Parathyroid adenoma (tissue), 2 donors: ENCODE data around the gene SENP7.

Source experiments
- H2AFZ ChIP-seq: fragments of 300-600 bp; sonication (generic); one replicate; pipeline ENCODE4 v1.7.0; 2017; ENCODE audit warnings: antibody characterized with exemption, mild to moderate bottlenecking
- H3K27ac ChIP-seq: fragments of 300-600 bp; sonication (generic); one replicate; pipeline ENCODE4 v1.7.0; 2017
- H3K27me3 ChIP-seq: fragments of 300-600 bp; sonication (generic); one replicate; pipeline ENCODE4 v1.7.0; 2017; ENCODE audit warnings: low read length; ENCODE audit not compliant: control insufficient read depth, insufficient read depth
- H3K36me3 ChIP-seq: fragments of 300-600 bp; sonication (generic); one replicate; pipeline ENCODE4 v1.7.0; 2017; ENCODE audit warnings: low read length; ENCODE audit not compliant: control insufficient read depth, insufficient read depth
- H3K4me1 ChIP-seq: fragments of 300-600 bp; sonication (generic); one replicate; pipeline ENCODE4 v1.7.0; 2017; ENCODE audit warnings: control low read depth
- H3K4me2 ChIP-seq: fragments of 300-600 bp; sonication (generic); one replicate; pipeline ENCODE4 v1.7.0; 2017; ENCODE audit warnings: low read length
- H3K4me3 ChIP-seq: fragments of 300-600 bp; sonication (generic); one replicate; pipeline ENCODE4 v1.7.0; 2017; ENCODE audit warnings: low read depth, low read length
- H3K79me2 ChIP-seq: fragments of 300-600 bp; sonication (generic); one replicate; pipeline ENCODE4 v1.7.0; 2017; ENCODE audit warnings: control low read depth
- H3K9ac ChIP-seq: fragments of 300-600 bp; sonication (generic); one replicate; pipeline ENCODE4 v1.7.0; 2017; ENCODE audit warnings: mild to moderate bottlenecking
- H3K9me3 ChIP-seq: fragments of 300-600 bp; sonication (generic); one replicate; pipeline ENCODE4 v1.7.0; 2017; ENCODE audit warnings: low read length; ENCODE audit not compliant: control insufficient read depth
- TF ChIP-seq, protein P1 (sequence below): fragments of 300-600 bp; sonication (generic); IDR thresholded peaks from one replicate; pipeline ENCODE4 v1.7.0; 2017; ENCODE audit warnings: antibody characterized with exemption, mild to moderate bottlenecking
- donor health status: primary hyperparathyroidism.

Gene SENP7

DNA sequence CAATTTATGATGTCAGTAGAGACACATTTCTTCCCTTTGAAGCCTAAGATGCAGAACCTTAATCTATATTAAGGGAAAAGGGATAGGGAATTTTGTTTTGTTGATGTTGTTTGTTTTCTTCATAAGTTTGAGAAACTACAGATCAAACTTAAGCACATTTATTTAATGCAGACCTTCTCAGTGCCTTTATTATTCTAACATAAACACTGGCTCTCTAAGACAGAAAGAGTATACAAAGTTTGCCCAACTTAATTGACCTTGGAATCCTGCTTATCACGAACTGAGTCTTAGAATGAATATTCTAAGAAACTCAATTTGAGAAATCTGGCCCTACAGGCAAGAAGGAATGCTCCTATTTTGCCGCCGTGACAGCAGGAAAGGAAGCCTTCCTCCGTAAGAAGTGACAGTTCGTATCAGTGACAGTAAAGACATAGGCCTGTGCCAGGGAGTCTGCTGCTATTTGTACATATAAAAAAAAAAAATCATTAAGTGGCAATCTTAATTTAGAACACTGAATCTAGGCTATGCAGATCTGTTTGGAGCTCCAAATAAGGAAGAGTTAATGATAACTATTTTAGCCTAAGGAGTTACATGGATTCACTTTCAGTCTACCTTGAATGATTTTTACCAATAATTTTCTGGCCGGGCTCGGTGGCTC is 183.9 kb downstream of the SENP7 start:
- no peaks in the 10 kb centered on the region for H3K36me3 ChIP-seq
- no peak overlapping the region for H3K27ac ChIP-seq

DNA sequence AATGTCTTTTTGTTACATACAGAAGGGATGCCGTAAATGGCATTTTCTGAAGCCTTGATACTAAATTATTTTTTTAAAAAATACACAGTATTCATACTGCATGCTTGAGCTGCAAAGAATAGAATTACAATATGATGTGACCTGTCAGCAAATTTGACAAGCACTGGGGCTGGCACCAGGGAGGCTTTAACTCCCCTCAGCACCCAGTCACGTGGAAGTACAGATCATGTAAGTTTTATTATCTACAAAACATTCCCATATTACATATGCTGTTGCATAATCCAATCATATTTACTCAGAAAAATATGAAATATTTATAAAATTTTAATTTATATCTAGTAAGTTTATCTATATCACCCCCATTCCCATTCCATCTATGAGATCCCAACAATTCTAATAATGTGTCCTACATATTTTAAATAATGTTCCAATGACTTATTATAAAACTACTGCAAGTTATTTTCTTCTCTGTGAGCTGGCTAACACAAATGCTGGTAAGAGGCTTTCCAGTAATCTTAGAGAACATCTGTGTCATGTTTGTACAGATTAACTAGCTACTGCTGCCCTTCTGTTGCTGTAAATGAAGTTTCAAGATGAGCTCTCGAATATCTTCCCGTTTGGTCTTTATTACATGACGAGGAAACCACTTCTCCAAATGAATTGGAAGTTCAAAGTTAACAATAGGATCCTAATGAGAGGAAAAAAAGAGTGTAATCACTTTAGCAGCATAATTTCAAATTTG is 187.4 kb downstream of the SENP7 start:
- no peaks in the 10 kb centered on the region for H3K4me1 ChIP-seq
- H3K27ac ChIP-seq = no peak overlapping the region
- H3K4me2 ChIP-seq = no peak overlapping the region
- no peaks in the 10 kb centered on the region for H3K27me3 ChIP-seq
- H3K9me3 ChIP-seq = no peaks in the 10 kb centered on the region
- H3K9ac ChIP-seq = no peak overlapping the region
- TF ChIP-seq, protein P1, sequence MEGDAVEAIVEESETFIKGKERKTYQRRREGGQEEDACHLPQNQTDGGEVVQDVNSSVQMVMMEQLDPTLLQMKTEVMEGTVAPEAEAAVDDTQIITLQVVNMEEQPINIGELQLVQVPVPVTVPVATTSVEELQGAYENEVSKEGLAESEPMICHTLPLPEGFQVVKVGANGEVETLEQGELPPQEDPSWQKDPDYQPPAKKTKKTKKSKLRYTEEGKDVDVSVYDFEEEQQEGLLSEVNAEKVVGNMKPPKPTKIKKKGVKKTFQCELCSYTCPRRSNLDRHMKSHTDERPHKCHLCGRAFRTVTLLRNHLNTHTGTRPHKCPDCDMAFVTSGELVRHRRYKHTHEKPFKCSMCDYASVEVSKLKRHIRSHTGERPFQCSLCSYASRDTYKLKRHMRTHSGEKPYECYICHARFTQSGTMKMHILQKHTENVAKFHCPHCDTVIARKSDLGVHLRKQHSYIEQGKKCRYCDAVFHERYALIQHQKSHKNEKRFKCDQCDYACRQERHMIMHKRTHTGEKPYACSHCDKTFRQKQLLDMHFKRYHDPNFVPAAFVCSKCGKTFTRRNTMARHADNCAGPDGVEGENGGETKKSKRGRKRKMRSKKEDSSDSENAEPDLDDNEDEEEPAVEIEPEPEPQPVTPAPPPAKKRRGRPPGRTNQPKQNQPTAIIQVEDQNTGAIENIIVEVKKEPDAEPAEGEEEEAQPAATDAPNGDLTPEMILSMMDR = no peak
- no peak overlapping the region for H3K4me3 ChIP-seq
- no peaks in the 10 kb centered on the region for H3K36me3 ChIP-seq
- no peaks in the 10 kb centered on the region for H3K79me2 ChIP-seq
- H2AFZ ChIP-seq = no peak overlapping the region

More for the DNA sequence above, 183.9 kb downstream of the SENP7 start:
- TF ChIP-seq, protein P1 = no peak
- H3K27me3 ChIP-seq = no peaks in the 10 kb centered on the region
- H3K9me3 ChIP-seq = no peaks in the 10 kb centered on the region
- no peak overlapping the region for H2AFZ ChIP-seq
- H3K9ac ChIP-seq = no peak overlapping the region
- H3K79me2 ChIP-seq = no peaks in the 10 kb centered on the region
- H3K4me1 ChIP-seq = no peaks in the 10 kb centered on the region
- no peak overlapping the region for H3K4me3 ChIP-seq
- H3K4me2 ChIP-seq = no peak overlapping the region

DNA sequence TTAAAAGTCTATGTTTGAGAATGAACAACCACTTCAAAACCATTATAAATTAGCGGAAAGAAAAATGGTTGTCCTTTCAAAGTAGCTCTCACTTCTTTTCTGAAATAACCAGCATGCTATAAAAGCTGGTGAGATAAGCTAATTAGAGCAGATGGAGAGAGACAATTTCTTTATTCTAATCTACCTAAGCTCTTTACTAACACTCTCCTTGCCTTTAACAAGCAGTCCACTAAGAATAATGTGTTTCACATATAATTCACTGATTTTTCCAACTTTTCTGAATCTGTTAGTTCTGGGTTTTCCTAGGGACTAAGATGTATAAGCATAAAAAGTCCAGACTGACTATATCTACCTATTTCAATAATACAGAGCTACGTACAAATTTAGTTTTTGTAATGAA is 192.5 kb downstream of the SENP7 start, which contains the start of gene IMPG2:
Gene IMPG2, minus strand, starts transcription at position 101 of the 400 bp plus-strand sequence. CDS start 203 bp downstream, outside the sequence.
- no peaks in the 10 kb centered on the region for H3K4me1 ChIP-seq
- H3K9ac ChIP-seq = no peak within 1 kb of the TSS
- no peaks in the 10 kb centered on the region for H3K79me2 ChIP-seq
- H3K36me3 ChIP-seq = no peaks in the 10 kb centered on the region
- H3K27ac ChIP-seq = no peak within 1 kb of the TSS
- no peak within 1 kb of the TSS for H2AFZ ChIP-seq
- H3K9me3 ChIP-seq = no peaks in the 10 kb centered on the region
- no peak within 1 kb of the TSS for H3K4me2 ChIP-seq
- TF ChIP-seq, protein P1 = no peak
- H3K27me3 ChIP-seq = no peaks in the 10 kb centered on the region
- no peak within 1 kb of the TSS for H3K4me3 ChIP-seq

DNA sequence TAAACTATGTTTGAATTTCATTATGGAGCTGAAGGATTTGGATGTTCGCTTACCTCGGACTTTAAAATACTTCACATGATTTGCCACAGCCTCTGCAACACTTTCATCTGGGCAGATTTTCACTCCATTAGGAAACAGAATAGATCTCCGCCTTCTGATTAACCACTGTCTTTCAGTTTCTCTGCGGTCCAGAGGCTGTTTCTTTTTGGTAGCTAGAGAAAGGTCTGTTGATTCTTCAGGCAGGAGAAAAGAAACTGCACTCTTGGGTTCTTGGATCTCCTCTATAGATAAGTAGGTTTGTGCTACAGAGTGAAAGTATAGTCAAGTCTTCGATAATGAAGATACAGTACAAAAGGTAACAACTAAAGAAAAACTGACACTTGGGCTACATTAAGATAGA is 193.5 kb downstream of the SENP7 start:
- H3K4me1 ChIP-seq = no peaks in the 10 kb centered on the region
- H3K9ac ChIP-seq = no peak overlapping the region
- H3K9me3 ChIP-seq = no peaks in the 10 kb centered on the region
- H3K27me3 ChIP-seq = no peaks in the 10 kb centered on the region
- no peak overlapping the region for H2AFZ ChIP-seq
- no peak overlapping the region for H3K4me3 ChIP-seq
- no peaks in the 10 kb centered on the region for H3K79me2 ChIP-seq
- H3K27ac ChIP-seq = no peak overlapping the region
- no peak overlapping the region for H3K4me2 ChIP-seq
- no peaks in the 10 kb centered on the region for H3K36me3 ChIP-seq
- TF ChIP-seq, protein P1 = no peak
